H1 (cell line): Measurements from ENCODE around the gene SLC1A1. TPM values are rescaled to one million over a fixed set of nuclear protein-coding genes. Genes with fewer than 3 reads are reported as not detected.
A peak's percentile ranks its signal among the peaks of the same experiment; 100 is the strongest.

ENCODE experiments used
- CTCF ChIA-PET: fragments of 300-600 bp; sonication (Branson Sonifier 250); formaldehyde crosslinking; loops from one replicate; lab custom pipeline; 2021; ENCODE audit not compliant: partially characterized antibody; lab: Charles Lee
- POLR2A ChIA-PET: fragments of 300-600 bp; sonication (Branson Sonifier 250); formaldehyde crosslinking; loops from one replicate; lab custom pipeline; 2021; ENCODE audit warnings: inconsistent platforms; ENCODE audit not compliant: partially characterized antibody; lab: Charles Lee
- DNase-seq, 2 experiments: peaks; one replicate each; pipeline versions ENCODE4 v3.0.0 to v3.0.0-alpha.2; 2010 to 2022; ENCODE audit warnings: low spot score in 2 of 2, low read depth in 1 of 2, mixed read lengths in 1 of 2
- FAIRE-seq: peaks from 2 replicates; lab custom pipeline; 2011; peaks lifted over from hg19 to GRCh38; lab: Jason Lieb, UNC
- H2AFZ ChIP-seq: 2 replicates; pipeline ENCODE4 v1.8.1; 2012; ENCODE audit warnings: low read length, inconsistent platforms
- H2AK5ac ChIP-seq: 2 replicates; pipeline ENCODE4 v1.6.1; 2013; ENCODE audit warnings: low read depth, low read length
- H2BK120ac ChIP-seq: replicated peaks from 2 replicates; pipeline ENCODE3; 2013; ENCODE audit warnings: low read depth, low read length, inconsistent platforms
- H2BK12ac ChIP-seq: 2 replicates; pipeline ENCODE4 v1.6.1; 2013; ENCODE audit warnings: low read depth, low read length
- H2BK15ac ChIP-seq: 2 replicates; pipeline ENCODE4 v1.6.1; 2013; ENCODE audit warnings: low read length
- H2BK20ac ChIP-seq: 2 replicates; pipeline ENCODE4 v1.6.1; 2013; ENCODE audit warnings: low read length
- H2BK5ac ChIP-seq: 2 replicates; pipeline ENCODE4 v1.6.1; 2013; ENCODE audit warnings: low read depth, low read length
- H3K14ac ChIP-seq: 2 replicates; pipeline ENCODE4 v1.6.1; 2013; ENCODE audit warnings: inconsistent platforms; ENCODE audit not compliant: insufficient read length
- H3K18ac ChIP-seq: 2 replicates; pipeline ENCODE4 v1.6.1; 2013; ENCODE audit warnings: low read length; ENCODE audit errors: extremely low read depth
- H3K23ac ChIP-seq: 2 replicates; pipeline ENCODE4 v1.6.1; 2013; ENCODE audit warnings: inconsistent platforms; ENCODE audit not compliant: insufficient read length
- H3K23me2 ChIP-seq: 2 replicates; pipeline ENCODE4 v1.6.1; 2013; ENCODE audit warnings: low read depth, low read length
- H3K27ac ChIP-seq: 2 replicates; pipeline ENCODE4 v1.6.1; 2011; ENCODE audit warnings: low read depth, low read length, inconsistent platforms
- H3K27me3 ChIP-seq, 4 experiments: replicated peaks in 1 of 4; 1 replicate in 1 of 4; 2 replicates in 3 of 4; pipeline versions ENCODE4 v1.6.1 to v1.8.1; 2011 to 2013; ENCODE audit warnings: low read length in 3 of 4, mild to moderate bottlenecking in 3 of 4, inconsistent platforms in 2 of 4, mixed read lengths in 2 of 4, moderate library complexity in 1 of 4; ENCODE audit not compliant: control insufficient read depth in 3 of 4, insufficient read depth in 3 of 4; ENCODE audit errors: extremely low read depth in 1 of 4
- H3K36me3 ChIP-seq, 4 experiments: 2 replicates each; pipeline versions ENCODE4 v1.6.1 to v1.8.1; 2011 to 2013; ENCODE audit warnings: mild to moderate bottlenecking in 4 of 4, low read length in 3 of 4, moderate library complexity in 2 of 4, control low read depth in 1 of 4, inconsistent platforms in 1 of 4; ENCODE audit not compliant: insufficient read depth in 4 of 4, control insufficient read depth in 2 of 4
- H3K4ac ChIP-seq: replicated peaks from 2 replicates; pipeline ENCODE3; 2013; ENCODE audit warnings: low read length, low read depth, mixed read lengths, inconsistent platforms; ENCODE audit not compliant: insufficient read length
- H3K4me1 ChIP-seq, 4 experiments: replicated peaks in 1 of 4; 1 replicate in 1 of 4; 2 replicates in 3 of 4; pipeline versions ENCODE4 v1.6.1 to v1.8.1; 2011 to 2013; ENCODE audit warnings: low read length in 3 of 4, inconsistent platforms in 2 of 4, mixed read lengths in 1 of 4; ENCODE audit not compliant: insufficient read depth in 4 of 4, control insufficient read depth in 3 of 4
- H3K4me2 ChIP-seq, 2 experiments: 2 replicates each; pipeline versions ENCODE4 v1.6.1 to v1.8.1; 2011 to 2013; ENCODE audit warnings: low read depth in 2 of 2, low read length in 2 of 2, control low read depth in 1 of 2, inconsistent platforms in 1 of 2, mild to moderate bottlenecking in 1 of 2; ENCODE audit not compliant: insufficient read depth in 1 of 2
- H3K4me3 ChIP-seq, 4 experiments: fragments of 200-600, 300-600 bp in 1 of 4; sonication (generic), shearing (Covaris generic), sonication (Bioruptor Twin) in 1 of 4; 2 replicates each; pipeline versions ENCODE4 v1.5.1 to v1.8.1; 2011 to 2016; ENCODE audit warnings: low read length in 4 of 4, low read depth in 3 of 4, control low read depth in 2 of 4, inconsistent platforms in 2 of 4, mild to moderate bottlenecking in 2 of 4, mixed read lengths in 1 of 4, moderate library complexity in 1 of 4; ENCODE audit not compliant: insufficient read depth in 2 of 4; ENCODE audit errors: extremely low read depth in 1 of 4
- H3K56ac ChIP-seq: replicated peaks from 2 replicates; pipeline ENCODE3; 2013; ENCODE audit warnings: low read depth, mild to moderate bottlenecking, mixed read lengths, low read length, inconsistent platforms; ENCODE audit not compliant: insufficient read length
- H3K79me1 ChIP-seq: 2 replicates; pipeline ENCODE4 v1.6.1; 2013; ENCODE audit warnings: low read depth, low read length, control low read depth
- H3K79me2 ChIP-seq, 2 experiments: 2 replicates each; pipeline versions ENCODE4 v1.6.1 to v1.8.1; 2012 to 2013; ENCODE audit warnings: low read length in 2 of 2, mild to moderate bottlenecking in 2 of 2, inconsistent platforms in 1 of 2; ENCODE audit not compliant: insufficient read depth in 2 of 2, control insufficient read depth in 1 of 2
- H3K9ac ChIP-seq, 4 experiments: replicated peaks in 1 of 4; 1 replicate in 1 of 4; 2 replicates in 3 of 4; pipeline versions ENCODE4 v1.6.1 to v1.8.1; 2011 to 2013; ENCODE audit warnings: low read depth in 3 of 4, low read length in 3 of 4, control low read depth in 2 of 4, mild to moderate bottlenecking in 2 of 4, moderate library complexity in 2 of 4, inconsistent platforms in 1 of 4; ENCODE audit errors: extremely low read depth in 1 of 4
- H3K9me3 ChIP-seq, 2 experiments: 2 replicates each; pipeline versions ENCODE4 v1.6.1 to v1.8.1; 2012 to 2013; ENCODE audit warnings: mild to moderate bottlenecking in 2 of 2, moderate library complexity in 2 of 2, control low read depth in 1 of 2, inconsistent platforms in 1 of 2, low read depth in 1 of 2, low read length in 1 of 2, mixed read lengths in 1 of 2; ENCODE audit not compliant: insufficient read depth in 2 of 2
- H4K20me1 ChIP-seq, 2 experiments: replicated peaks in 1 of 2; 2 replicates each; pipeline versions ENCODE3 to v1.8.1; 2011 to 2013; ENCODE audit warnings: inconsistent platforms in 2 of 2, low read length in 2 of 2, mild to moderate bottlenecking in 1 of 2; ENCODE audit not compliant: insufficient read depth in 2 of 2, control insufficient read depth in 1 of 2
- H4K5ac ChIP-seq: 2 replicates; pipeline ENCODE4 v1.6.1; 2013; ENCODE audit warnings: low read length, low read depth, mixed read lengths, inconsistent platforms; ENCODE audit not compliant: insufficient read length
- H4K8ac ChIP-seq: 2 replicates; pipeline ENCODE4 v1.8.0; 2013; ENCODE audit warnings: mild to moderate bottlenecking, moderate library complexity, low read length, inconsistent platforms; ENCODE audit not compliant: insufficient read depth; ENCODE audit errors: extremely low read depth
- H4K91ac ChIP-seq: replicated peaks from 2 replicates; pipeline ENCODE3; 2013; ENCODE audit warnings: low read length, mixed read lengths, inconsistent platforms; ENCODE audit not compliant: insufficient read length
- BCL11A ChIP-seq, 2 experiments: IDR thresholded peaks; one replicate each; pipeline ENCODE4 v1.6.1; 2011; ENCODE audit warnings: low read depth in 2 of 2, low read length in 2 of 2, mild to moderate bottlenecking in 2 of 2
- CHD2 ChIP-seq: IDR thresholded peaks from 2 replicates; pipeline ENCODE4 v1.6.1; 2012; ENCODE audit warnings: low read length, improper control_type of control experiment
- WGBS, 2 experiments: shearing (Covaris generic) in 1 of 2; methylation state at CpG; one replicate each; pipeline versions ENCODE4 v1.1.6 to v1.1.7; 2013 to 2015; ENCODE audit warnings: low lambda C conversion rate in 2 of 2, mixed read lengths in 2 of 2, inconsistent platforms in 1 of 2, low coverage in 1 of 2, missing lambda C conversion rate in 1 of 2; ENCODE audit not compliant: insufficient replicate concordance in 2 of 2, insufficient coverage in 1 of 2, insufficient read length in 1 of 2; ENCODE audit errors: extremely low coverage in 1 of 2, missing lambda C conversion rate in 1 of 2; 5-methylcytosine and 5-hydroxymethylcytosine counted together
- polyA plus RNA-seq, 7 experiments: library from polyadenylated mRNA; depleted of rRNA in 3 of 7; stranded (reverse) in 5 of 7; unstranded in 2 of 7; fragments of >200 nt in 5 of 7; fragments of 200-250 nt in 2 of 7; gene quantifications; 1 replicate in 5 of 7; 2 replicates in 1 of 7; 4 replicates in 1 of 7; pipeline versions ENCODE4 v1.2.1 to v1.2.3, GENCODE V29; 2011 to 2013; ENCODE audit warnings: missing spikeins in 2 of 7, mixed read lengths in 2 of 7
- total RNA-seq: library from RNA; stranded (reverse); fragmentation: NEBNext Ultra II Directional; extraction: Animal tissue kit (Norgen Biotek cat#: 25700); gene quantifications from 2 replicates; pipeline ENCODE4 v1.2.1, GENCODE V29; 2021
- TF ChIP-seq, protein P1 (sequence below): IDR thresholded peaks from 2 replicates; pipeline ENCODE4 v1.6.1; 2011; ENCODE audit warnings: low read depth, mild to moderate bottlenecking, low read length; ENCODE audit not compliant: insufficient read depth

Gene SLC1A1
- total and polyA plus RNA-seq, 2 of the 8 experiments (the other 6 are each of a cell fraction or from before 2014, with no cell fraction given) = 4.7 to 11.7 TPM

DNA sequence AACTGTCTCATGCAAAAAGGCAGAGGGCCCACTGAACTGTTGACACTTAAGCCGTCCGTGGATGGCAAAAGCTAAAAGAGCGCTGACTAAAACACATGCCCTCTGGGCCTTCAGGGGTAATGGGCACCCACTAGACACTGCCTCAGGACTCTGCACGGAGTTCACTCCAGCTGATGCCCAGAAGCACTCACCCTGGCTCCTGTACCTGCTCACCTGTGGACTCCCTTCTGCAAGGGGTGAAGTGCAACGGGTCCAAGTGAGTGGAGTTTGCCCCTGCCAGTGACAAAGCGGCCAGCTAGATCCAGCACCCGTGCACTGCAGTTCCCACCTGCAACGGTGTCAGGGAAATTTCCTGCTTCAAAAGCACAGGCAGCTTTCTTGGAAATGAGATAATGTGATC, 50.2 kb downstream of the SLC1A1 start:
- H3K4me2 ChIP-seq = no peak overlapping the region
- no peaks in the 10 kb centered on the region for H3K27me3 ChIP-seq
- H2BK15ac ChIP-seq = no peak overlapping the region
- ChIA-PET CTCF (interaction anchor here (1.0 to 4.5 kb wide), 5 partner anchors 9 to 153 kb away, joined by 3 to 53 read pairs (median 4); no protein-coding TSS in a partner anchor), POLR2A (interaction anchor here (1.2 kb wide), 1 partner anchor 8 kb away, joined by 3 read pairs; no protein-coding TSS in a partner anchor)
- H3K14ac ChIP-seq = no peak overlapping the region
- TF ChIP-seq, protein P1, sequence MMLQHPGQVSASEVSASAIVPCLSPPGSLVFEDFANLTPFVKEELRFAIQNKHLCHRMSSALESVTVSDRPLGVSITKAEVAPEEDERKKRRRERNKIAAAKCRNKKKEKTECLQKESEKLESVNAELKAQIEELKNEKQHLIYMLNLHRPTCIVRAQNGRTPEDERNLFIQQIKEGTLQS = no peak
- TF ChIP-seq BCL11A (IDR thresholded peaks at IDR 0.05; ENCODE audit: low read depth in 2 of 2, low read length in 2 of 2) (no peak), CHD2 (no peak)
- H3K23me2 ChIP-seq = no peaks in the 10 kb centered on the region
- no peak overlapping the region for H4K8ac ChIP-seq
- no peaks in the 10 kb centered on the region for H4K20me1 ChIP-seq
- H3K79me1 ChIP-seq = no peaks in the 10 kb centered on the region
- no peak overlapping the region; the same call in 1 of the 2 replicates for H2BK20ac ChIP-seq
- no peaks in the 10 kb centered on the region for H3K79me2 ChIP-seq
- no peak overlapping the region for H3K56ac ChIP-seq
- H3K36me3 ChIP-seq = no peaks in the 10 kb centered on the region
- no peak for DNase-seq
- H3K9ac ChIP-seq = no peak overlapping the region
- peaks cover 3 to 4% of the 10 kb centered on the region in 2 experiments; a peak in 1 of 4 replicates for H3K9me3 ChIP-seq
- no peak overlapping the region for H4K5ac ChIP-seq
- no peak overlapping the region for H4K91ac ChIP-seq
- WGBS, 2 experiments = 86% methylated on average over 8 of the region's 8 CpGs; no CpG with 5 or more reads in 1 of the 2 experiments
- H3K18ac ChIP-seq = peak overlapping the region; percentile 62; the same call in 1 of the 2 replicates
- no peak overlapping the region for H2AK5ac ChIP-seq
- H2AFZ ChIP-seq = no peak overlapping the region
- H3K4me1 ChIP-seq = peaks cover 0 to 3% (median under 1%) of the 10 kb centered on the region in 4 experiments; a peak in 3 of 7 replicates
- peak overlapping the region; percentile 44; the same call in 1 of the 2 replicates for H2BK5ac ChIP-seq
- no peak overlapping the region for H3K4me3 ChIP-seq
- 0 out of 2 replicates have a peak overlapping the region, but pooled peaks have one; percentile 69 for H2BK12ac ChIP-seq
- FAIRE-seq = no peak
- no peak overlapping the region for H3K4ac ChIP-seq
- H3K23ac ChIP-seq = no peak overlapping the region
- H3K27ac ChIP-seq = no peak overlapping the region
- H2BK120ac ChIP-seq = no peak overlapping the region
